Anterior cingulate cortex (tissue), 58 donors: ENCODE measurements around the gene GPR42.

ENCODE experiments used
- DNase-seq, 58 donors: peaks; one replicate each; lab custom pipeline; 2025; lab: John Stamatoyannopoulos, UW

The GPR42 gene, protein sequence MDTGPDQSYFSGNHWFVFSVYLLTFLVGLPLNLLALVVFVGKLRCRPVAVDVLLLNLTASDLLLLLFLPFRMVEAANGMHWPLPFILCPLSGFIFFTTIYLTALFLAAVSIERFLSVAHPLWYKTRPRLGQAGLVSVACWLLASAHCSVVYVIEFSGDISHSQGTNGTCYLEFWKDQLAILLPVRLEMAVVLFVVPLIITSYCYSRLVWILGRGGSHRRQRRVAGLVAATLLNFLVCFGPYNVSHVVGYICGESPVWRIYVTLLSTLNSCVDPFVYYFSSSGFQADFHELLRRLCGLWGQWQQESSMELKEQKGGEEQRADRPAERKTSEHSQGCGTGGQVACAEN

DNA sequence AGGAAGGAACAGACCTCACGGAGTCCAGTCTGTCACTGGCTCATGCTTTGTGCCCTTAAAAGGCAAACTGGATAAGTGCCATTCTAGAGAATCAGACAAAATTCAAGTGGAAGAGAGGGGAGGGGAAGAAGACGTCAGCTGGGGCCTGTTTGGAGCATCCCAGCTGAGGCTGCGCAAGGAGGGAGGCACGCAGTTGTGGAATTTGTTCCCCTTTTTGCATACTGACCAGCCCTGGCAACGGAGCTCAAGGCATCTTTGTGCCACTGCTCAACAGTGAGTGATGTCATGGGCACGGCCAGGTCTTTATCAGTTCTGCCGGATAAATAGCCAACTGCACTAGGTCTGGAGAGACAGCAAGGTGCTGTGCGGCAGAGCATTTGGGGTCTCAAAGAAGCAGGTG lies at the start of gene GPR42:
GPR42 (plus strand) TSS at position 347 of the 400 bp plus-strand sequence. CDS start 292 bp downstream, outside the sequence.
- DNase-seq = no peak

DNA sequence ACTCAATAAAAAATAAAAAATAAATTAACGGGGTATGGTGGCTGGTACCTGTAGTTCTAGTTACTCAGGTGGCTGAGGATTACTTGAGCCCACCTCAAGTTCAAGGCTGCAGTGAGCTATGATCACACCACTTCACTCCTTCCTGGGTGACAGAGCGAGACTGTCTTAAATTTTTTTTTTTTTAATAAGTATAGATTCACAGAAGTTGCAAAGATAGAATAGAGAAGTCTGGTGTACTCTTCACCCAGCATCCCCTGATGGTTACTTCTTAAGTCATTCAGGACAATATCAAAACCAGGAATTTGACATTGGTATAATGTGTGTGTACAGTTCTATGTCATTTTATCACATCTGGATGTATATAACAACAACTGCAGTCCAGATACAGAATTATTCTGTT lies 49.6 kb upstream of the GPR42 start:
- DNase-seq = no peak

DNA sequence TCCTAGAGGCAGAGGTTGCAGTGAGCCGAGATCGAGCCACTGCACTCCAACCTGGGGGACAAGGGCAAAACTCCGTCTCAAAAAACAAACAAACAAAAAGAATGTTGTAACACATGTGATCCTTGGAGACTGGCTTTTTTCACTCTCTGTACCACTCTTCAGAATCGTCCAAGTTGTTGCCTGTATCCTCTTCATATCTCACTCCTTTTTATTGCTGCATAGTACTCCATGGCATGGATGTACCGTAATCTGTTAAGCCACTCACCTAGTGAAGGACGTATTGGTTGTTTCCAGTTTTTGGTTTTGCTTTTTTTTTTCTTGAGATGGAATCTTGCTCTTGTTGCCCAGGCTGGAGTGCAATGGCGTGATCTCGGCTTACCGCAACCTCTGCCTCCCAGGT lies 48.9 kb upstream of the GPR42 start:
- DNase-seq = no peak

DNA sequence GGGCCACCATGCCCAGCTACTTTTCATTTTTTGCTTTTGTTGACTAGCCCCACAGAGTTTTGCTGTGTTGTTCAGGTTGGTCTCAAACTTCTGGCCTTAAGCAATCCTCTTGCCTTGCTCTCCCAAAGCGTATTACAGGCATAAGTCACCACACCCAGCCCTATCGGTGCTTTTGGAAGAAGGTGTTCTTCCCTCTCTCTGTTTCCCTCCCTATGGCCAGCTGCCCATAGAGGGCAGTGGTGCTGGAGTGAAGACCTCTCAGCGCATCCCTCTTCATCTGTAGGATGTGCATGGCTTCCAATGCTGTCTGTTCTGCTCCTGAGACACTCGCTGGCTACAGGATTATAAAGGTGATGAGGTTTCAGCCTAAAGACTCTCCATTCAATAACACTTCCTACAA lies 43.2 kb upstream of the GPR42 start:
- no peak for DNase-seq

DNA sequence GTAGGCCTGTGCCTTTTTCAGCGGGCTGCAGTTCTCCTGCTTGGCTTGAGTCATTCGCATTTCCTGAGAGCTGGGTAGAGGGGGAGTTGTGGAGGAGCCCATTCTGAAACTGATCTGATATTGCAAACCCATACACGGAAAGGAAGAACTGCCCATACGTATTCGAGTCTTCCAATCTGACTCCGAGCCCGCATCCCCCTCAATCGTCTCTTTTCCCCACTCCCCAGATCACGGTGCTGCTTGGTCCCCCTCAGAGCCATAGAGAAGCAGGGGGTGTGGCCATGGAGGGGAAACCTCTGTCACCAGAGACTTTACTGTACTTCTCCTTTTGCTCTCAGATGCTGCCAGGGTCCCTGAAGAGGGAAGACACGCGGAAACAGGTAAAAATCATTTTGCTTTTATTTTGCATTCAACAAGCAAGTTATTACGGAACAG lies 42.0 kb upstream of the GPR42 start, which contains the start of gene CD22:
CD22 (plus strand) TSS at position 337 of the 435 bp plus-strand sequence. CDS start 2,854 bp downstream, outside the sequence.
- DNase-seq = no peak

DNA sequence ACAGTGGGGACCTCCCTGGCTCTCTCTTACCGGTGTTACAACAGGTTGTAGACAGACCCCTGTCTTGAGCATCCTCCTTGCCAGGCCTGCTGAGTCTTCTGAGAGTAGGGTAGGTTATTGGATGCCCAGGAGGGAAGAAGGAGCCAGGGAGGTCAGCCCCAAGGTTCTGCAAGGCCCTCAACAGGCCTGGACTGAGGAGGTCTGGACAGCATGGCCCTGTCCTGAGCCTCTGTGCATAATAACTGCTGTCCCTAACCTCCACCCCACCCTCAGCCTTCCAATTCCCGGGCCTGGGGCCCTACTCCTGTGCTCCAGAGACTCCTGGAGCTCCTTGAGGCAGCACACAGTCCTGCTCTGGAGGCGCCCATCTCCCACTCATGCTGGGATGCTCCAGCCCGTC lies 41.5 kb upstream of the GPR42 start:
- DNase-seq = no peak

DNA sequence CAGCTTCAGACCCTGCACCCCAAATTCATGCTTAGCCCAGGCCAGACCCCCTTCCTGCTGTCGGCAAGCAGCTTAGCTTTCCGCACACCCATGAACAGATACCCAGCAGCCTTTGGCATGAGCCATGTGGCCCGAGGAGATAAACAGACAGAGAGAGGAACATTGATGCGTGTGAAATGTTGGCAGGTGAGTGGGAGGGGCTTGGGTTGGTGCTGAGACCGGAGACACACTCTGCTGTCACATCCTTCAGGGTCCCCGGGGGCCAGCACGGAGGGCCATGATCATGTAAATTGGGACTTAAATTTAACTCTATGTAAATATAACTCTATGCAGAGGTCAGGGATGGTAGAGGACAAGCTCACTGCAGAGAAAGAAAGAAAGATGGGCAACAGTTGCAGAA lies 40.4 kb upstream of the GPR42 start:
- no peak for DNase-seq

DNA sequence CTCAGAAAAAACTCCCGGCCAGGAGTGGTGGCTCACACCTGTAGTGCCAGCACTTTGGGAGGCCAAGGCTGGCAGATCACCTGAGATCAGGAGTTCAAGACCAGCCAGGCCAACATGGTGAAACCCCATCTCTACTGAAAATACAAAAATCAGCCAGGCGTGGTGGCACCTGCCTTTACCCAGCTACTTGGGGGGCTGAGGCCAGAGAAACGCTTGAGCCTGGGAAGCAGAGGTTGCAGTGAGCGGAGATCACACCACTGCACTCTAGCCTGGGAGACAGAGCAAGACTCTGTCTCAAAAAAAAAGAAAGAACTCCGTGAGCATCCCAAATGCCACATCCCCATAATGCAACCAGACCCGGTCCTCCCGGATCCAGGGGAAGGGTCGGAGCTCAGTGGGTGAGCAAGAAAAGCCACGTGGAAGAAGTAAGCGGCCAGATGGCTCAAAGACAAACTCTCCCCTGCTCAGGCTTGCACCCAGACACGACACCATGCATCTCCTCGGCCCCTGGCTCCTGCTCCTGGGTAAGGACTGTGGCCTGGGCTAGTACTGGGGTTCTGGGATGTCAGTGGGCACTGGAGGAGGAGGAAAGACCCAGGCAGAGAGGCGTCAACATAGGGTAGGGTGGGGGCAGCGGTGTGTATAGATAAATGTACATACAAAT lies 39.2 kb upstream of the GPR42 start:
- DNase-seq = no peak

DNA sequence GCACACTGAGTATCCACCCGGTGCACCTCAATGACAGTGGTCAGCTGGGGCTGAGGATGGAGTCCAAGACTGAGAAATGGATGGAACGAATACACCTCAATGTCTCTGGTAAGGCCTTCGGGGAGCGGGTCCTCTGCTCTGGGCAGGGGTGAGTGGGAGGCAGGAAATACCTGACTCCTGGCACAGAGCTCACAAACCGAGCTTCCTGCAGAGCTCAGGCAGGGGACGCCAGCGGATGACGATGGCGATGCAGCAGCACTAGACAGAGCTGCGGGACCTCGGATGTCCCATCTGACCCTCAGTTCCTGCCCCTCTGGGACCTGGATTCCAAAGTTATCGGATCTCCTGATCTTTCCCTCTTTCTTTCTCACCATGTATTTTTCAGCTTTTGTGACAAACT lies 38.1 kb upstream of the GPR42 start:
- DNase-seq = no peak

DNA sequence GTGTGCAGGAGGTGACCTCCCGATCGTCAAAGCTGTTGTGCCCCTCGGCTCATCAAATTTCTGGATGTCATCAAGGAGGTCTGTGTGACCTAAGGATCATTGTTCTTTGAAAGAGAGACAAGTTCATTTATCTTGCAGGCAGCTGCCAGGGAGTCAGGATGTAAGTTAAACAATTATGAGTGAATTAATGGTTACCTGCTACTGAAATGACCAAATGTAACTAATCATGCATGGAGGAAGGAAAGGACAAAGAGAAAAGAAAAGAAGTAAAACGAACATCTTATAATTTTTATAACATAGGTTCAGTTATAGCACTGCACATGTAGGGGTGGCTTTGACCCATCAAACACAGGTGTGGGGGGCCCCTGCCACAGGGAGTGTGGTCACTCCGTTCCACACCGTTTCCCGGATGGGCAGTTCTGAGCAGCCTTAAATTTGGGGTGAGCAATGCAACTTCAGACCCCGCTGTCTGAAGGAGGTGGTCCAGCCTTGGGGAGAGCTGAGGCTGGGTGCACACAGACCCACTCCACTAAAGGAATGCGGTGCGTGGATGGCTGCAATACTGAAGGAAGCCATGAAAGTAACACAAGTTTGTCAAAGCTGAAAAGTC lies 36.6 kb upstream of the GPR42 start:
- DNase-seq = no peak

DNA sequence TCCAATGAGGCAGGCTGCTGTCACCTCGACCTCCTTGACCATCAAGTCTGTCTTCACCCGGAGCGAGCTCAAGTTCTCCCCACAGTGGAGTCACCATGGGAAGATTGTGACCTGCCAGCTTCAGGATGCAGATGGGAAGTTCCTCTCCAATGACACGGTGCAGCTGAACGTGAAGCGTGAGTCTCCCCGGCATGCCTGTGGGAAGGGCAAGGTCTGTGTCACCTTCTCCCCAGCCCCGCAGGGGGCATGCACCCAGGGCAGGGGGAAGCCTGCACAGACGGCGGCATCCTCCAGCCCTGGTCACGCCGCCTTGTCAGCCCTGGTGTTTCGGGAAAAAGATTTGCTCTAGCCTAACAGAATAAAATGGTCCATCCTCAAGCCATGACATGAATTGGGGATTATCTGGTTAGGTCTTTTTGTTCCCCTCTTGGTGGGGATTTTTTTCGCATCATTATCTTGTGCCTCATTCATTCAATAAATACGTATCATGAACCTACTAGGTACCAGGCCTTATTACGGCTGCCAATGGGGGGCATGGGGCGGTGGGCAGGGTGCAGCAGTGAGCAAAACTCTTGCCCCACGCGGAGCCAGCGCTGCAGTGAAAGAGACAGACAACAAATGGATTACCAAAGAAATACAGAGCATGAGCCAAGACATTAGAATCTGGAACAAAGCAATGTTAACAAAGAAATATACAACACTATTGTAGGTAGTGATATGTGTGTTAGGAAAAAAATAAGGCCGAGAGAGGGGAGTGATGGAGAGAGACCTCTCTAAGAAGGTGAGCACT lies 34.5 kb upstream of the GPR42 start:
- no peak for DNase-seq

DNA sequence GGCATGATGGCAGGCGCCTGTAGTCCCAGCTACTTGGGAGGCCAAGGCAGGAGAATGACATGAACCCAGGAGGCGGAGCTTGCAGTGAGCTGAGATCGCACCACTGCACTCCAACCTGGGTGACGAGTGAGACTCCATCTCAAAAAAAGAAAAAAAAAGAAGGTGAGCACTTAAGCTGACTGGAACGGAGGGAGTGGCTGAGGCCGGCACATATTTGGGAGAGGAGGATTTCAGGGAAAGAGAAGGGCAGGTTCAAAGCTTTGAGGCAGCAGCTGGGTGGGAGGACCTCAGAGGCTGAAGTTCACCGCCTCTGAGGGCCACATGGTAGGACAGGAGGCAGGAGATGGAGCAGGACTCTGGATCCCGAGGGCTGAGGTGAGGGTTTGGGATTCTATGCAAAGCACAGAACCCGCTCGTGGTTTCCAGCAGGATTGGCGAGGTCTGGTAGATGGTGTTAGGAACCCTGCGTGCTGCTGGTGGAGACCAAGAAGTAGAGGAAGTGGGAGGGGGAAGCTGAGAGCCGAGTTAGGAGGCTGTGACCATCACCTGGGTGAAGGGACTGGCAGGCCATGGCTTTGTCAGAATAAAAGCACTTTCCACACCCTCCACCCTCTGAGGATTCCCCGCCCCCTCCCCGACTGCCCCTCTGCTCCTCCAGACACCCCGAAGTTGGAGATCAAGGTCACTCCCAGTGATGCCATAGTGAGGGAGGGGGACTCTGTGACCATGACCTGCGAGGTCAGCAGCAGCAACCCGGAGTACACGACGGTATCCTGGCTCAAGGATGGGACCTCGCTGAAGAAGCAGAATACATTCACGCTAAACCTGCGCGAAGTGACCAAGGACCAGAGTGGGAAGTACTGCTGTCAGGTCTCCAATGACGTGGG lies 33.5 kb upstream of the GPR42 start:
- DNase-seq = no peak

DNA sequence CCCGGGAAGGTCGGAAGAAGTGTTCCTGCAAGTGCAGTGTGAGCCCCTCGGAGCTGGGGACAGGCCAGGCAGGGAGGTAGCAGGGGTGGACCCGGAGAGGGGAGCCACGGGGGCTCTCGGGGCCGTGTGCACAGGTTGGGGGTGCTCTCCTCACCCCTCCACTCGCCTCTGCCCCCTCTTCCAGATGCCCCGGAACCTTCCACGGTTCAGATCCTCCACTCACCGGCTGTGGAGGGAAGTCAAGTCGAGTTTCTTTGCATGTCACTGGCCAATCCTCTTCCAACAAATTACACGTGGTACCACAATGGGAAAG lies 32.9 kb upstream of the GPR42 start:
- no peak for DNase-seq

DNA sequence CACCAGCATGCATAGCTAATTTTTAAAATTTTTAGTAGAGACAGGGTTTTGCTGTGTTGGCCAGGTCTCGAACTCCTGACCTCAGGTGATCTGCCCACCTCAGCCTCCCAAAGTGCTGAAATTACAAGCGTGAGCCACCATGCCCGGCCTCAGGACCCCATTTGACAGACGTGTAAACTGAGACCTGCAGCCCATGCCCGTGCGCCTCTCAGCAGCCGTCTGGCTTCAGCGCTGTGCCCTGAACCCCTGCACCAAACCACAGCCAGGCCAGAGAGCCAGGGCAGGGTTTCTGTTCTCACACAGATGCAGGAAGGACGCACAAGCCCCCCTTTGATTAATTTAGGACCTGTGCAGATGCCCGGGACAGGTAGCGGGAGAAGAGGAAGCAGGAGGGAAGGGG lies 30.4 kb upstream of the GPR42 start:
- DNase-seq = no peak

DNA sequence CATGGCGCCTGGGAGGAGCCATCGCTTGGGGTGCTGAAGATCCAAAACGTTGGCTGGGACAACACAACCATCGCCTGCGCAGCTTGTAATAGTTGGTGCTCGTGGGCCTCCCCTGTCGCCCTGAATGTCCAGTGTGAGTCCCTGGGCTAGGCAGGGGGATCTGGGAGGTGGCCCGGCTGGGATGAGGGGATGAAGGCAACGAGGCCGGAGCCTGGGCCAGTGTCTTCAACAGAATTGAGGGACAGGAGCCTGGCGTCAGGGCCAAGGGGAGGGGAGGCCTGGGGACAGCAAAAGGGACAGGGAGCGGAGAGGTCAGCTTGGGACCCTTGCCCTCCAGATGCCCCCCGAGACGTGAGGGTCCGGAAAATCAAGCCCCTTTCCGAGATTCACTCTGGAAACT lies 29.9 kb upstream of the GPR42 start:
- no peak for DNase-seq

DNA sequence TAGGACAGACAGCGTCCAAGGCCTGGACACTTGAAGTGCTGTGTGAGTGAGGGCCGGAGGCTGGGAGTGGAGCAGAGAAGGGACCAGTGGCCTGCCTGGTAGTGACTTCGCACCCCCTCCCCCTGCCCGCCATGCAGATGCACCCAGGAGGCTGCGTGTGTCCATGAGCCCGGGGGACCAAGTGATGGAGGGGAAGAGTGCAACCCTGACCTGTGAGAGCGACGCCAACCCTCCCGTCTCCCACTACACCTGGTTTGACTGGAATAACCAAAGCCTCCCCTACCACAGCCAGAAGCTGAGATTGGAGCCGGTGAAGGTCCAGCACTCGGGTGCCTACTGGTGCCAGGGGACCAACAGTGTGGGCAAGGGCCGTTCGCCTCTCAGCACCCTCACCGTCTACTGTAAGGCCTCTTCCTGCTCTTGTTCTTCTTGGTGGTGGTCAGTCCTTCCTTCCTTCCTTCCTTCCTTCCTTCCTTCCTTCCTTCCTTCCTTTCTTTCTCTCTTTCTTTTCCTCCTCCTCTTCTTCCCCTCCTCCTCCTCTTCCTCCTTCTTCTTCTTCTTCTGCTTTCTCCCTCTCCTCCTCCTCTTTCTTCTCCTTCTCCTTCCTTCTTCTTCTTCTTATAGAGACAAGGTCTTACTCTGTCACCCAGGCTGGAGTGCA lies 29.2 kb upstream of the GPR42 start:
- no peak for DNase-seq

DNA sequence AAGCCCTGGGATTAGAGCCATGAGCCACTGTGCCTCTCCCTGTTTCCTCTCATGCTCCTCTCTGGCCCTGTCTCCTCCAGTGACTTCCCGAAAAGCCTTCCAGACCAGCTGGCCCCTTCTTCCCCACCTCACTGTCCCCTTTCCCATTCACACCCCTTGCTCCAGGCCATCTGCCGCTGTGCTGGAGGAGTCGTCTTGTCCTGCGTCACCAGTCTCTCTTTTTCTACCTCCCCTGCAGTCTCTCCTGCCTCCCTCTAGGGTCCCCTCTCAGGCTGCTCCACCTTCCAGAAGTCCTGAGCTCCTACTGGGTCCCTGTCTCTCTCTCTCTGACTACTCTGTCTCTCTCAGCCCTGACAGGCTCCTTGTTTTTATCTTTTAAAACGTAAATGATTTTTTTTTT lies 28.4 kb upstream of the GPR42 start:
- DNase-seq = no peak

DNA sequence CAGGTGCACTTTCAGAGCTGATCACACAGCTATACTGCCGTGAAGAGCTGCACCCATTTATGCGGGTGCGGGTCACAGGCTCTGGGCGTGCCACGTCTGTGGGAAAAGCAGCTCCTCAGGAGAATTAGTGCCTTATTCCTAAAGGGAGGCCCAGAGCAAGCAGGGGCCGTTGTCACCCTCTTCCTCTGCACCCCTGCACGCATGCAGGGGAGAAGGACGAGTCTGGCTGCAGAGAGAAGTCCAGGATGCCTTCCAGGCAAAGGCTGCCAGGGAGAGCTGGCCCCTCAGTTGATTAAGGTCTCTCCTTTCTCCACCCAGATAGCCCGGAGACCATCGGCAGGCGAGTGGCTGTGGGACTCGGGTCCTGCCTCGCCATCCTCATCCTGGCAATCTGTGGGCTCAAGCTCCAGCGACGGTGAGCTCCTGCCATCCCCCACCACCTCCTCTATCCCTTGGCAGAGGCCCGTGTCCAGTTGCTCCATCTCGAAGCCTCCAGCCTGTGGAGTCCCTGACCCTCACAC lies 26.3 kb upstream of the GPR42 start:
- DNase-seq = no peak

DNA sequence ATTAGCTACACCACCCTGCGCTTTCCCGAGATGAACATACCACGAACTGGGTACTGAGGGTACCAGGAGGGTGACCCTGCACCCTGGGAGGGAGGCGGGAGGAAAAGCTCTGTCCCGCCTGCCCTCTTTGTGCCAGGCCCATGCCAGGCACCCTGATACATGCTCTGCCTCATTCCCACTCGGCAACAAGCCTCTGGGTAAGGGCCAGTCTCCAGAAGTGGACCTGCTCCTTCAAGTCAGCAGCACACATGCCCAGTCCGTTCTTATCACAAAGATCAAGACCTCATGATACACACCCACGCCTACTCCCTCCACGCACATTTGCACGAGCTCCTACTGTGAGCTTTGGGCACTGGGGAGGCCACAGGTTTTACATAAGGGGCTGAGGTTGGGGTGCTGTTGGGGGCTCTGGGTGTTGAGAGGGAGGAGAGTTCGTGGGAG lies 25.2 kb upstream of the GPR42 start:
- no peak for DNase-seq
